IMR-90 (cell line): ENCODE results near the gene ANKRD34C. TPM values are rescaled to one million over a fixed set of nuclear protein-coding genes. Genes with fewer than 3 reads are reported as not detected.

ENCODE experiments used
- ATAC-seq: fragments of 200-7000 bp; cut with Tn5 transposase; 2 replicates; pipeline ENCODE4 v1.9.1; 2020; ENCODE audit warnings: low read depth, mild to moderate bottlenecking, moderate library complexity
- BruUV-seq: library from RNA; stranded (reverse); fragments of 400-500 nt; replicated peaks from 2 replicates; lab custom pipeline; 2021; lab: Mats Ljungman, UMichigan
- CTCF ChIA-PET: fragments of 300-600 bp; formaldehyde crosslinking; extraction: SDS; loops from one replicate; lab custom pipeline; 2021; ENCODE audit warnings: antibody characterized with exemption; lab: Yijun Ruan, JAX
- POLR2A ChIA-PET: fragments of 300-600 bp; sonication (Branson Sonifier 250); formaldehyde crosslinking; loops from one replicate; lab custom pipeline; 2022; ENCODE audit warnings: antibody characterized with exemption; ENCODE audit not compliant: unreplicated experiment; lab: Charles Lee
- DNase-seq: peaks from one replicate; pipeline ENCODE4 v3.0.0; 2013
- H2AFZ ChIP-seq: replicated peaks from 2 replicates; pipeline ENCODE3; 2013; ENCODE audit warnings: low read length, mild to moderate bottlenecking; ENCODE audit not compliant: poor library complexity
- H2AK5ac ChIP-seq: 2 replicates; pipeline ENCODE4 v1.6.1; 2013; ENCODE audit warnings: low read depth, low read length, inconsistent platforms
- H2AK9ac ChIP-seq: replicated peaks from 2 replicates; pipeline ENCODE3; 2013; ENCODE audit warnings: mild to moderate bottlenecking, low read depth, low read length, moderate library complexity; ENCODE audit not compliant: poor library complexity
- H2BK120ac ChIP-seq: 2 replicates; pipeline ENCODE4 v1.6.1; 2013; ENCODE audit warnings: low read depth, low read length, inconsistent platforms
- H2BK15ac ChIP-seq: 3 replicates; pipeline ENCODE4 v1.6.1; 2013; ENCODE audit warnings: low read depth, low read length, inconsistent platforms
- H2BK20ac ChIP-seq: 2 replicates; pipeline ENCODE4 v1.6.1; 2013; ENCODE audit warnings: low read depth, mild to moderate bottlenecking, inconsistent platforms, low read length, moderate library complexity
- H2BK5ac ChIP-seq: 2 replicates; pipeline ENCODE4 v1.6.1; 2013; ENCODE audit warnings: mild to moderate bottlenecking, low read depth, low read length, inconsistent platforms; ENCODE audit not compliant: poor library complexity, severe bottlenecking
- H3K14ac ChIP-seq: replicated peaks from 2 replicates; pipeline ENCODE4 v1.6.1; 2013; ENCODE audit warnings: low read depth, low read length, inconsistent platforms
- H3K18ac ChIP-seq: 2 replicates; pipeline ENCODE4 v1.6.1; 2013; ENCODE audit warnings: low read depth, low read length, control low read depth
- H3K23ac ChIP-seq: 2 replicates; pipeline ENCODE4 v1.6.1; 2013; ENCODE audit warnings: low read depth, low read length, inconsistent platforms
- H3K27ac ChIP-seq: 2 replicates; pipeline ENCODE4 v1.5.1; 2013; ENCODE audit warnings: mild to moderate bottlenecking, control low read depth, low read length; ENCODE audit not compliant: insufficient read depth
- H3K27me3 ChIP-seq: 2 replicates; pipeline ENCODE4 v1.6.1; 2013; ENCODE audit warnings: low read length; ENCODE audit not compliant: control insufficient read depth, insufficient read depth
- H3K36me3 ChIP-seq: 2 replicates; pipeline ENCODE4 v1.6.1; 2013; ENCODE audit warnings: low read length, mixed read lengths; ENCODE audit not compliant: control insufficient read depth, insufficient read depth
- H3K4ac ChIP-seq: 2 replicates; pipeline ENCODE4 v1.6.1; 2013; ENCODE audit warnings: low read depth, low read length, inconsistent platforms
- H3K4me1 ChIP-seq: 2 replicates; pipeline ENCODE4 v1.6.1; 2013; ENCODE audit warnings: low read length, mixed read lengths; ENCODE audit not compliant: control insufficient read depth, insufficient read depth
- H3K4me2 ChIP-seq: 2 replicates; pipeline ENCODE4 v1.6.1; 2013; ENCODE audit warnings: low read depth, mild to moderate bottlenecking, control low read depth, low read length, moderate library complexity
- H3K4me3 ChIP-seq: 2 replicates; pipeline ENCODE4 v1.5.1; 2013; ENCODE audit warnings: low read depth, mild to moderate bottlenecking, control low read depth, low read length, moderate library complexity; ENCODE audit not compliant: insufficient read depth
- H3K56ac ChIP-seq: 2 replicates; pipeline ENCODE4 v1.6.1; 2013; ENCODE audit warnings: low read length, inconsistent platforms; ENCODE audit not compliant: insufficient read depth; ENCODE audit errors: extremely low read depth
- H3K79me1 ChIP-seq, 2 experiments: 2 replicates each; pipeline ENCODE4 v1.6.1; 2013; ENCODE audit warnings: low read length in 2 of 2, inconsistent platforms in 1 of 2, low read depth in 1 of 2
- H3K9ac ChIP-seq: 2 replicates; pipeline ENCODE4 v1.6.1; 2013; ENCODE audit warnings: low read depth, low read length, control low read depth
- H3K9me1 ChIP-seq: 2 replicates; pipeline ENCODE4 v1.6.1; 2013; ENCODE audit warnings: low read length, inconsistent platforms; ENCODE audit not compliant: insufficient read depth
- H3K9me3 ChIP-seq: 2 replicates; pipeline ENCODE4 v1.6.1; 2013; ENCODE audit warnings: low read length; ENCODE audit not compliant: control insufficient read depth, insufficient read depth
- H4K20me1 ChIP-seq: 2 replicates; pipeline ENCODE4 v1.6.1; 2013; ENCODE audit warnings: low read length, inconsistent platforms; ENCODE audit not compliant: insufficient read depth
- H4K5ac ChIP-seq: 2 replicates; pipeline ENCODE4 v1.6.1; 2013; ENCODE audit warnings: mild to moderate bottlenecking, low read depth, low read length, control low read depth
- H4K8ac ChIP-seq, 2 experiments: 2 replicates each; pipeline ENCODE4 v1.6.1; 2013; ENCODE audit warnings: low read depth in 2 of 2, low read length in 2 of 2, control low read depth in 1 of 2, inconsistent platforms in 1 of 2
- H4K91ac ChIP-seq: 2 replicates; pipeline ENCODE4 v1.6.1; 2013; ENCODE audit warnings: low read depth, low read length, inconsistent platforms; ENCODE audit not compliant: insufficient read depth
- BHLHE40 ChIP-seq: fragments of 150-350 bp; IDR thresholded peaks from 2 replicates; pipeline ENCODE4 v1.6.1; 2016; ENCODE audit warnings: mild to moderate bottlenecking, low read depth, low read length
- CEBPB ChIP-seq: IDR thresholded peaks from 2 replicates; pipeline ENCODE4 v1.6.1; 2012; ENCODE audit warnings: low read depth, low read length, improper control_type of control experiment
- CHD1 ChIP-seq: IDR thresholded peaks from 2 replicates; pipeline ENCODE4 v1.6.1; 2012; ENCODE audit warnings: low read depth, low read length, improper control_type of control experiment
- FOS ChIP-seq: fragments of 150-350 bp; IDR thresholded peaks from 2 replicates; pipeline ENCODE4 v1.6.1; 2016; ENCODE audit warnings: low read depth, low read length
- MAZ ChIP-seq: IDR thresholded peaks from 2 replicates; pipeline ENCODE4 v1.6.1; 2012; ENCODE audit warnings: low read depth, mild to moderate bottlenecking, low read length, improper control_type of control experiment, moderate library complexity, borderline replicate concordance
- MXI1 ChIP-seq: IDR thresholded peaks from 2 replicates; pipeline ENCODE4 v1.6.1; 2012; ENCODE audit warnings: low read depth, mild to moderate bottlenecking, low read length, moderate library complexity, borderline replicate concordance
- NFE2L2 ChIP-seq: fragments of 150-350 bp; IDR thresholded peaks from 2 replicates; pipeline ENCODE4 v1.6.1; 2016; ENCODE audit warnings: low read depth, mild to moderate bottlenecking, low read length
- POLR2A ChIP-seq: IDR thresholded peaks from 2 replicates; pipeline ENCODE4 v1.6.1; 2012; ENCODE audit warnings: mild to moderate bottlenecking, low read depth, low read length
- RAD21 ChIP-seq: IDR thresholded peaks from 2 replicates; pipeline ENCODE4 v1.6.1; 2012; ENCODE audit warnings: low read length, improper control_type of control experiment
- RCOR1 ChIP-seq: IDR thresholded peaks from 2 replicates; pipeline ENCODE4 v1.6.1; 2012; ENCODE audit warnings: mild to moderate bottlenecking, low read length, improper control_type of control experiment; ENCODE audit not compliant: insufficient replicate concordance
- RFX5 ChIP-seq: IDR thresholded peaks from 2 replicates; pipeline ENCODE4 v1.8.0; 2012; ENCODE audit warnings: low read depth, mild to moderate bottlenecking, low read length, moderate library complexity
- SMC3 ChIP-seq: fragments of 150-350 bp; IDR thresholded peaks from 2 replicates; pipeline ENCODE4 v1.6.1; 2016; ENCODE audit warnings: low read depth, mild to moderate bottlenecking, antibody characterized with exemption, low read length, moderate library complexity
- WGBS, 2 experiments: methylation state at CpG; one replicate each; pipeline versions ENCODE4 v1.1.5 to v1.1.7; 2013; ENCODE audit warnings: missing lambda C conversion rate in 2 of 2; ENCODE audit not compliant: insufficient read length in 1 of 2; ENCODE audit errors: extremely low coverage in 2 of 2; 5-methylcytosine and 5-hydroxymethylcytosine counted together
- dilution Hi-C: fragments of 300-500 bp; cut with HindIII; formaldehyde crosslinking; loops from one replicate; pipeline ENCODE4 v1.14.3; 2018; ENCODE audit warnings: low sequenced_read_pairs; ENCODE audit not compliant: unreplicated experiment
- in situ Hi-C: fragments of 300-500 bp; cut with MboI; formaldehyde crosslinking; loops from 3 replicates; pipeline ENCODE4 v1.14.3; 2019; ENCODE audit warnings: low sequenced_read_pairs, inconsistent platforms, mixed read lengths
- intact Hi-C: fragments of 100-400 bp; cut with micrococcal nuclease; formaldehyde crosslinking; loops from 2 replicates; pipeline ENCODE4 v1.10.0; 2022
- polyA plus RNA-seq, 3 experiments: library from polyadenylated mRNA; depleted of rRNA; stranded (reverse); fragments of >200 nt; gene quantifications; 2 replicates each; pipeline ENCODE4 v1.2.3, GENCODE V29; 2012; ENCODE audit warnings: low replicate concordance in 1 of 3
- total RNA-seq: library from RNA; depleted of rRNA; stranded (reverse); fragments of >200 nt; gene quantifications from 2 replicates; pipeline ENCODE4 v1.2.3, GENCODE V29; 2012
- TF ChIP-seq, protein P1 (sequence below): fragments of 150-350 bp; IDR thresholded peaks from 2 replicates; pipeline ENCODE4 v1.6.1; 2016; ENCODE audit warnings: low read depth, mild to moderate bottlenecking, low read length, moderate library complexity, borderline replicate concordance
- TF ChIP-seq, protein P2 (sequence below): conservative IDR thresholded peaks from 2 replicates; pipeline ENCODE4 v1.5.1; 2012; ENCODE audit warnings: mild to moderate bottlenecking, low read depth, low read length, improper control_type of control experiment
- TF ChIP-seq, protein P3 (sequence below): fragments of 150-350 bp; IDR thresholded peaks from 2 replicates; pipeline ENCODE4 v1.6.1; 2017; ENCODE audit warnings: mild to moderate bottlenecking, antibody characterized with exemption, low read length, low read depth

ANKRD34C gene
- total and polyA plus RNA-seq, 2 of the 4 experiments (the other 2 are of a cell fraction): not detected

GRCh38 chr15:79322306-79322705 lies 39.8 kb downstream of the ANKRD34C start:
- TSS peak; percentile 44 for BruUV-seq
- H2AK9ac ChIP-seq: no peak overlapping the region
- TF ChIP-seq MXI1 (no peak), CHD1 (no peak), CEBPB (no peak), NFE2L2 (no peak), SMC3 (no peak), BHLHE40 (no peak), RFX5 (no peak), POLR2A (no peak), MAZ (no peak), FOS (no peak), RAD21 (no peak), RCOR1 (no peak)
- TF ChIP-seq, protein P1, sequence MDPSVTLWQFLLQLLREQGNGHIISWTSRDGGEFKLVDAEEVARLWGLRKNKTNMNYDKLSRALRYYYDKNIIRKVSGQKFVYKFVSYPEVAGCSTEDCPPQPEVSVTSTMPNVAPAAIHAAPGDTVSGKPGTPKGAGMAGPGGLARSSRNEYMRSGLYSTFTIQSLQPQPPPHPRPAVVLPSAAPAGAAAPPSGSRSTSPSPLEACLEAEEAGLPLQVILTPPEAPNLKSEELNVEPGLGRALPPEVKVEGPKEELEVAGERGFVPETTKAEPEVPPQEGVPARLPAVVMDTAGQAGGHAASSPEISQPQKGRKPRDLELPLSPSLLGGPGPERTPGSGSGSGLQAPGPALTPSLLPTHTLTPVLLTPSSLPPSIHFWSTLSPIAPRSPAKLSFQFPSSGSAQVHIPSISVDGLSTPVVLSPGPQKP: no peak
- TF ChIP-seq, protein P2, sequence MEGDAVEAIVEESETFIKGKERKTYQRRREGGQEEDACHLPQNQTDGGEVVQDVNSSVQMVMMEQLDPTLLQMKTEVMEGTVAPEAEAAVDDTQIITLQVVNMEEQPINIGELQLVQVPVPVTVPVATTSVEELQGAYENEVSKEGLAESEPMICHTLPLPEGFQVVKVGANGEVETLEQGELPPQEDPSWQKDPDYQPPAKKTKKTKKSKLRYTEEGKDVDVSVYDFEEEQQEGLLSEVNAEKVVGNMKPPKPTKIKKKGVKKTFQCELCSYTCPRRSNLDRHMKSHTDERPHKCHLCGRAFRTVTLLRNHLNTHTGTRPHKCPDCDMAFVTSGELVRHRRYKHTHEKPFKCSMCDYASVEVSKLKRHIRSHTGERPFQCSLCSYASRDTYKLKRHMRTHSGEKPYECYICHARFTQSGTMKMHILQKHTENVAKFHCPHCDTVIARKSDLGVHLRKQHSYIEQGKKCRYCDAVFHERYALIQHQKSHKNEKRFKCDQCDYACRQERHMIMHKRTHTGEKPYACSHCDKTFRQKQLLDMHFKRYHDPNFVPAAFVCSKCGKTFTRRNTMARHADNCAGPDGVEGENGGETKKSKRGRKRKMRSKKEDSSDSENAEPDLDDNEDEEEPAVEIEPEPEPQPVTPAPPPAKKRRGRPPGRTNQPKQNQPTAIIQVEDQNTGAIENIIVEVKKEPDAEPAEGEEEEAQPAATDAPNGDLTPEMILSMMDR: no peak
- TF ChIP-seq, protein P3, sequence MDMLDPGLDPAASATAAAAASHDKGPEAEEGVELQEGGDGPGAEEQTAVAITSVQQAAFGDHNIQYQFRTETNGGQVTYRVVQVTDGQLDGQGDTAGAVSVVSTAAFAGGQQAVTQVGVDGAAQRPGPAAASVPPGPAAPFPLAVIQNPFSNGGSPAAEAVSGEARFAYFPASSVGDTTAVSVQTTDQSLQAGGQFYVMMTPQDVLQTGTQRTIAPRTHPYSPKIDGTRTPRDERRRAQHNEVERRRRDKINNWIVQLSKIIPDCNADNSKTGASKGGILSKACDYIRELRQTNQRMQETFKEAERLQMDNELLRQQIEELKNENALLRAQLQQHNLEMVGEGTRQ: no peak
- dilution Hi-C loops (no loop called here), in situ Hi-C loops (no loop called here), intact Hi-C loops (no loop called here)
- H4K8ac ChIP-seq: no peak overlapping the region
- H3K23ac ChIP-seq: no peak overlapping the region
- 100% methylated on average over 1 of the region's 3 CpGs; no CpG with 5 or more reads in 1 of the 2 experiments for WGBS, 2 experiments
- no peak overlapping the region for H4K91ac ChIP-seq
- H4K20me1 ChIP-seq: peaks cover 36% of the 10 kb centered on the region
- H3K56ac ChIP-seq: no peak overlapping the region
- peaks cover 39 to 52% of the 10 kb centered on the region in 2 experiments for H3K79me1 ChIP-seq
- no peaks in the 10 kb centered on the region for H3K27me3 ChIP-seq
- no peak overlapping the region for H2BK120ac ChIP-seq
- H3K27ac ChIP-seq: no peak overlapping the region
- ATAC-seq (no peak), DNase-seq (no peak)
- H3K14ac ChIP-seq: no peak overlapping the region
- H2BK5ac ChIP-seq: no peak overlapping the region
- H2BK20ac ChIP-seq: no peak overlapping the region
- peaks cover 13% of the 10 kb centered on the region for H3K9me1 ChIP-seq
- no peak overlapping the region for H3K9ac ChIP-seq
- ChIA-PET CTCF (no interaction called here), POLR2A (no interaction called here)
- no peak overlapping the region for H3K4me3 ChIP-seq
- no peak overlapping the region for H3K4me2 ChIP-seq
- H2AFZ ChIP-seq: no peak overlapping the region
- H3K4me1 ChIP-seq: no peaks in the 10 kb centered on the region
- H2AK5ac ChIP-seq: no peak overlapping the region
- H3K9me3 ChIP-seq: no peaks in the 10 kb centered on the region
- H3K36me3 ChIP-seq: peaks cover 57% of the 10 kb centered on the region
- H4K5ac ChIP-seq: no peak overlapping the region
- no peak overlapping the region for H2BK15ac ChIP-seq
- no peak overlapping the region for H3K18ac ChIP-seq
- no peak overlapping the region for H3K4ac ChIP-seq
